Uterus (tissue), 2 donors: ENCODE results near the gene RALA.

ENCODE experiments used
- POLR2A ChIP-seq, 2 donors: fragments of 450-650 bp; IDR thresholded peaks; one replicate each; pipeline ENCODE4 v1.6.1; 2016; ENCODE audit warnings: antibody characterized with exemption in 2 of 2, mild to moderate bottlenecking in 1 of 2, moderate library complexity in 1 of 2
- TF ChIP-seq, protein P1 (sequence below), 4 experiments: fragments of 200-600 bp in 2 of 4; fragments of 450-650 bp in 2 of 4; sonication (generic) in 2 of 4; IDR thresholded peaks; one replicate each; pipeline ENCODE4 v1.5.1; 2016 to 2019; ENCODE audit warnings: antibody characterized with exemption in 4 of 4, mild to moderate bottlenecking in 2 of 4, moderate library complexity in 1 of 4

GRCh38 chr7:39678930-39679709 is 55.7 kb downstream of the RALA start:
- TF ChIP-seq, protein P1, sequence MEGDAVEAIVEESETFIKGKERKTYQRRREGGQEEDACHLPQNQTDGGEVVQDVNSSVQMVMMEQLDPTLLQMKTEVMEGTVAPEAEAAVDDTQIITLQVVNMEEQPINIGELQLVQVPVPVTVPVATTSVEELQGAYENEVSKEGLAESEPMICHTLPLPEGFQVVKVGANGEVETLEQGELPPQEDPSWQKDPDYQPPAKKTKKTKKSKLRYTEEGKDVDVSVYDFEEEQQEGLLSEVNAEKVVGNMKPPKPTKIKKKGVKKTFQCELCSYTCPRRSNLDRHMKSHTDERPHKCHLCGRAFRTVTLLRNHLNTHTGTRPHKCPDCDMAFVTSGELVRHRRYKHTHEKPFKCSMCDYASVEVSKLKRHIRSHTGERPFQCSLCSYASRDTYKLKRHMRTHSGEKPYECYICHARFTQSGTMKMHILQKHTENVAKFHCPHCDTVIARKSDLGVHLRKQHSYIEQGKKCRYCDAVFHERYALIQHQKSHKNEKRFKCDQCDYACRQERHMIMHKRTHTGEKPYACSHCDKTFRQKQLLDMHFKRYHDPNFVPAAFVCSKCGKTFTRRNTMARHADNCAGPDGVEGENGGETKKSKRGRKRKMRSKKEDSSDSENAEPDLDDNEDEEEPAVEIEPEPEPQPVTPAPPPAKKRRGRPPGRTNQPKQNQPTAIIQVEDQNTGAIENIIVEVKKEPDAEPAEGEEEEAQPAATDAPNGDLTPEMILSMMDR (IDR thresholded peaks at IDR 0.05): no peak
- no peak for TF ChIP-seq POLR2A (IDR thresholded peaks at IDR 0.05)
